RWPE2 (cell line): ENCODE measurements around the gene BAD.
A peak's percentile ranks its signal among the peaks of the same experiment; 100 is the strongest.
"Not testable (repeated sequence)": the region's sequence is repeated elsewhere in the genome, so short reads cannot be mapped to it uniquely, and the experiment has no call there.

Experiments used
- ATAC-seq: fragments of 200-7000 bp; cut with Tn5 transposase; 3 replicates; pipeline ENCODE4 v1.9.1; 2021; ENCODE audit warnings: low read depth
- DNase-seq: peaks from one replicate; pipeline ENCODE4 v3.0.0-alpha.2; 2020; ENCODE audit warnings: low spot score
- H3K27ac ChIP-seq: fragments of 450-650 bp; 2 replicates; pipeline ENCODE4 v1.5.1; 2017; ENCODE audit warnings: mild to moderate bottlenecking; ENCODE audit not compliant: poor library complexity, severe bottlenecking
- H3K27me3 ChIP-seq: fragments of 250-450 bp; sonication (Bioruptor Pico); 2 replicates; pipeline ENCODE4 v1.5.1; 2021; ENCODE audit warnings: mild to moderate bottlenecking, moderate library complexity; ENCODE audit not compliant: insufficient read depth, poor library complexity, severe bottlenecking
- H3K36me3 ChIP-seq: fragments of 250-450 bp; sonication (Bioruptor Pico); 2 replicates; pipeline ENCODE4 v1.5.1; 2020; ENCODE audit warnings: low read depth, mild to moderate bottlenecking, moderate library complexity
- H3K4me1 ChIP-seq: fragments of 250-450 bp; sonication (Bioruptor Pico); 2 replicates; pipeline ENCODE4 v1.5.1; 2021; ENCODE audit warnings: mild to moderate bottlenecking, moderate library complexity; ENCODE audit not compliant: insufficient read depth, poor library complexity, severe bottlenecking
- H3K4me3 ChIP-seq: fragments of 250-450 bp; sonication (Bioruptor Pico); 2 replicates; pipeline ENCODE4 v1.5.1; 2021; ENCODE audit warnings: mild to moderate bottlenecking, moderate library complexity; ENCODE audit not compliant: severe bottlenecking
- H3K9me3 ChIP-seq: fragments of 250-450 bp; sonication (Bioruptor Pico); 2 replicates; pipeline ENCODE4 v1.5.1; 2021; ENCODE audit warnings: mild to moderate bottlenecking, moderate library complexity; ENCODE audit not compliant: severe bottlenecking
- TF ChIP-seq, protein P1 (sequence below): fragments of 450-650 bp; IDR thresholded peaks from one replicate; pipeline ENCODE4 v1.5.1; 2017; ENCODE audit warnings: mild to moderate bottlenecking, moderate library complexity; ENCODE audit not compliant: poor library complexity, severe bottlenecking

The BAD gene

DNA sequence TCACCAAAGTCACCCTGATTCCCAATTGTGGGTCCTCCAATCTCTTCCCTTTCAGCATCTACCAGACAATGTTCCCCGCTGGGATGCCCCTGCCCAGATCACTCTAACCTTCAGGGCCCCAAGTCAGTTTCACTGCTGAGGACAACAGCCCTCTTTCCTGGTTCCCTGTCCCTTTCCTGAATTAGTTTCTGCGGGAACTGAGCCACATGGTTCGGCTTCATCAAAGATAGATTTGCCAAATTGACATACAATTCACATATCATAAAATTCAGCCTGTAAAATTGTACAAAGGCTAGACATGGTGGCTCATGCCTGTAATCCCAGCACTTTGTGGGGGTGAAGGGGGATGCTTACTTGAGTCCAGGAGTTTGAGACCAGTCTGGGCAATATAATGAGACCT lies 43.5 kb upstream of the BAD start:
- Histone ChIP-seq H3K4me3 (no peak overlapping the region), H3K36me3 (no peaks in the 10 kb centered on the region), H3K9me3 (no peaks in the 10 kb centered on the region), H3K27me3 (no peaks in the 10 kb centered on the region), H3K4me1 (peaks cover 35% of the 10 kb centered on the region), H3K27ac (no peak overlapping the region)
- no peak for ATAC-seq
- DNase-seq: no peak
- TF ChIP-seq, protein P1, sequence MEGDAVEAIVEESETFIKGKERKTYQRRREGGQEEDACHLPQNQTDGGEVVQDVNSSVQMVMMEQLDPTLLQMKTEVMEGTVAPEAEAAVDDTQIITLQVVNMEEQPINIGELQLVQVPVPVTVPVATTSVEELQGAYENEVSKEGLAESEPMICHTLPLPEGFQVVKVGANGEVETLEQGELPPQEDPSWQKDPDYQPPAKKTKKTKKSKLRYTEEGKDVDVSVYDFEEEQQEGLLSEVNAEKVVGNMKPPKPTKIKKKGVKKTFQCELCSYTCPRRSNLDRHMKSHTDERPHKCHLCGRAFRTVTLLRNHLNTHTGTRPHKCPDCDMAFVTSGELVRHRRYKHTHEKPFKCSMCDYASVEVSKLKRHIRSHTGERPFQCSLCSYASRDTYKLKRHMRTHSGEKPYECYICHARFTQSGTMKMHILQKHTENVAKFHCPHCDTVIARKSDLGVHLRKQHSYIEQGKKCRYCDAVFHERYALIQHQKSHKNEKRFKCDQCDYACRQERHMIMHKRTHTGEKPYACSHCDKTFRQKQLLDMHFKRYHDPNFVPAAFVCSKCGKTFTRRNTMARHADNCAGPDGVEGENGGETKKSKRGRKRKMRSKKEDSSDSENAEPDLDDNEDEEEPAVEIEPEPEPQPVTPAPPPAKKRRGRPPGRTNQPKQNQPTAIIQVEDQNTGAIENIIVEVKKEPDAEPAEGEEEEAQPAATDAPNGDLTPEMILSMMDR: no peak

DNA sequence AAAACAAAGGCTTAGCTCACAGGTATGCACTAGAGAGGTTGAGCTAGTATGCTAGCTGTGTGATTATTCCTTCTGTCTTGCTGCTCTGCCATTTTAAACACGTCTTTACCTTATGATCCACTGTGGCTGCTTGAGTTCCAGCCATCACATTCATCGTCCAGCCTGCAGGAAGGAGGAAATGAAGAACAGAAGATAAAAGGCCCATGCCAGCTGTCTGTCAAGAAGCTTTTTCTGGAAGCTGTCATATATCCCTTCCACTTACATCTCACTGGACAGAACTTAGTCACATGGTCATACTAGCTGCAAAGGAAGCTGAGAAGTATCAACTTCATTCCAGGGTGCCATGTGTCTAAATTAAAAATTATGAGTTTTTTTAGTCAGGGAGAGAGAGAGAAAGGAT lies 42.9 kb upstream of the BAD start:
- no peaks in the 10 kb centered on the region for H3K27me3 ChIP-seq
- H3K4me3 ChIP-seq: no peak overlapping the region
- no peak overlapping the region for H3K27ac ChIP-seq
- H3K9me3 ChIP-seq: no peaks in the 10 kb centered on the region
- no peak for ATAC-seq
- peaks cover 5% of the 10 kb centered on the region for H3K36me3 ChIP-seq
- DNase-seq: no peak
- H3K4me1 ChIP-seq: peaks cover 34% of the 10 kb centered on the region
- TF ChIP-seq, protein P1: no peak

DNA sequence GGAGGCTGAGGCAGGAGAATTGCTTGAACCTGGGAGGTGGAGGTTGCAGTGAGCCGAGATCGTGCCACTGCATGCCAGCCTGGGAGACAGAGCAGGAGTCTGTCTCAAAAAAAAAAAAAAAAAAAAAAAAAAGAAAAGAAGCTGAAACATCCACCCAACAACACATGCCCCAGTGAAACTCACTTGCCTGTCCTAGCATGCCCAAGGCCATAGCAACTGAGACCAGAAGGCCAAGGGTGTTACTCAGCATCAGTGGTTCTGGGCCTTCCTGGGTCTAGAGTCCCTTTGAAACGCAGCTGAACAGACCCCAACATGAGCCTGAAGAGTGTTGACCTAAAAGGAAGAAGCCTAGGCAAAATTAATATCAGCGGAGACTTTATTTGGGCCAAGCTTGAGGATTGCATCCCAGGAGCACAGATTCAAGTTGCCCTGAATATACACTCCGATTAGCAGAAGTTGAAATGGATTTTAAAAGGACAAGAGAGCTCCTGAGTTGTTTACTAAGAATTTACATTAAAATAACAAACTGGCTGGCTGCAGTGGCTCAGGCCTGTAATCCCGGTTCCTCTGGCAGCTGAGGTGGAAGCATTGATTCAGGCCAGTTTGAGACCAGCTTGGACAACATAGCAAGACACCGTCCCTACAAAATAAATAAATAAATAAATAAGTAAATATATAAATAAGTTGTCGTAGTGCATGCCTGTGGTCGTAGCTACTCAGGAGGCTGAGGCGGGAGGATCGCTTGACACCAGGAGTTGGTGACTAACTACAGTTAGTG lies 40.4 kb upstream of the BAD start:
- peak; percentile 76 for ATAC-seq
- peak; percentile 86 for DNase-seq
- Histone ChIP-seq H3K4me1 (peaks cover 31% of the 10 kb centered on the region), H3K27ac (peak overlapping the region; percentile 95), H3K27me3 (no peaks in the 10 kb centered on the region), H3K36me3 (peaks cover 21% of the 10 kb centered on the region), H3K4me3 (no peak overlapping the region), H3K9me3 (no peaks in the 10 kb centered on the region)
- TF ChIP-seq, protein P1: no peak

DNA sequence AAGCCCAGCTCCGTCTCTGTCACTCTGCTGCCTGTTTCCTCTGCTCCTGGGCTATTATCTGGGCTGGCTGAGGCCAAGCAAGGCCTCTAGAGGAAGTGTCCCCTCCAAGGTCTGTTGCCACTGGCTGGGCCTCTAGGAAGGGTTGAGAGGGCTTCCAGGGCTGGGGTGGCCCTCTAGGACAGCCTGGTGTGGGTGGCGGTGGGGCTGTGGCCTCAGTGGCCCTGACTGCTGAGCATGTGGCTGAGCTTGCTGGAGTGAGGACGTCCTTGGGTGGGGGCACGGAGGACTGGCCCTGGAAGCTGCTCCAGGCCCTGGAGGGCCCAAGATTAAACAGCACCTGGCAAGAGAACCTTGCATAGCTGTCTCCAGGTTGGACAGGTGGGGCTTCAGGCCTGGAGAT lies 39.5 kb upstream of the BAD start:
- Histone ChIP-seq H3K27ac (peak overlapping the region; percentile 95), H3K36me3 (peaks cover 25% of the 10 kb centered on the region), H3K4me1 (peaks cover 38% of the 10 kb centered on the region)
- ATAC-seq, H3K4me3 ChIP-seq, H3K27me3 ChIP-seq, H3K9me3 ChIP-seq: not testable (repeated sequence)
- peak; percentile 46 for DNase-seq

DNA sequence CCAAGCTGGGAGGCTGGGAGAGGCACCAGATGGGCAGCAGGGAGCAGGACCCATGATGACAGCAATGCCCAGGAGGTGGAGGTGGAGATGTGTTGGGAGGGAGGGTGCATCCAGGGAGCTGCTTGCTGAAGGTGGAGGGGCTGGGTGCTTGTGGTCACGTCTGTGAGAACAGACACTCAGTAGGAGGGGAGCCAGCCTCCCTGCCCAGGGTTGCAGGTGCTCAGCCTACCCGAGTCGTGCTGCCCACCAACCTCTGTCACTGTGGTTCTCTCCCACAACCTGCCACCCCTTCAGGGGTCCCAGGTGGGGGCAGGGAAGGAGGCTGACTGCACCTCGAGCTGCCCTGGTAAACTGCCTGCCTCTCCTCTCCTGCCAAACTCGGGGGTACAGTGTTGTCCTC lies 38.9 kb upstream of the BAD start:
- Histone ChIP-seq H3K27me3 (no peaks in the 10 kb centered on the region), H3K4me3 (no peak overlapping the region), H3K4me1 (peaks cover 38% of the 10 kb centered on the region), H3K9me3 (no peaks in the 10 kb centered on the region), H3K27ac (peak overlapping the region; percentile 95), H3K36me3 (peaks cover 25% of the 10 kb centered on the region)
- DNase-seq: peak; percentile 45
- no peak for ATAC-seq
- TF ChIP-seq, protein P1: no peak
